SK-N-SH (cell line): ENCODE results near the gene EDIL3.

ENCODE experiments used
- GABPA ChIP-seq: IDR thresholded peaks from 2 replicates; pipeline ENCODE4 v1.4.0; 2012; ENCODE audit warnings: low read depth, mild to moderate bottlenecking
- MXI1 ChIP-seq: IDR thresholded peaks from 2 replicates; pipeline ENCODE4 v1.6.1; 2012; ENCODE audit warnings: mild to moderate bottlenecking, low read depth, low read length, improper control_type of control experiment
- POLR2AphosphoS5 ChIP-seq: IDR thresholded peaks from 2 replicates; pipeline ENCODE4 v1.6.1; 2012; ENCODE audit warnings: low read depth, low read length
- RAD21 ChIP-seq: IDR thresholded peaks from 2 replicates; pipeline ENCODE4 v1.6.1; 2012; ENCODE audit warnings: mild to moderate bottlenecking, low read length
- RFX5 ChIP-seq: IDR thresholded peaks from 2 replicates; pipeline ENCODE4 v1.6.1; 2012; ENCODE audit warnings: mild to moderate bottlenecking, improper control_type of control experiment, low read length
- TAF1 ChIP-seq: IDR thresholded peaks from 2 replicates; pipeline ENCODE4 v1.6.1; 2012; ENCODE audit warnings: low read depth, mild to moderate bottlenecking, low read length, moderate library complexity, borderline replicate concordance
- TF ChIP-seq, protein P1 (sequence below): IDR thresholded peaks from 2 replicates; pipeline ENCODE4 v1.6.1; 2012; ENCODE audit warnings: mild to moderate bottlenecking, low read depth, low read length, moderate library complexity

DNA sequence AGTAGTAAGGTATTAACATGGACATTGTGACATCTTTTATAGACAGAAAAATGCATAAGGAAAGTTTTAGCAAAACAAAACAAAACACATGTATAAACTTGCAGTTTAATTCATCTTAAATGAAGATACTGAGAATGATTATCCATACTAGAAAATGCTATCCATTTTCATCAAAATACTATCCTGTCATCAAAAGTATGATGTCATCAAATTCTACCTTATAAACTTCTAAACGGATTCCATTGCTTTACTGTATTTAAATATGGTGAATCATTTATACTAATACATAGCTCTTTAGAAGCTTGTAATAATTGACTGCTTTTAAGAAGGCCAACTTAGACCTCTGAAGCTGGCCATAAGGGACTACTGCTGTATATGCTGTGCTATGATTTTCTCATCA, 221.0 kb downstream of the EDIL3 start:
- TF ChIP-seq, protein P1, sequence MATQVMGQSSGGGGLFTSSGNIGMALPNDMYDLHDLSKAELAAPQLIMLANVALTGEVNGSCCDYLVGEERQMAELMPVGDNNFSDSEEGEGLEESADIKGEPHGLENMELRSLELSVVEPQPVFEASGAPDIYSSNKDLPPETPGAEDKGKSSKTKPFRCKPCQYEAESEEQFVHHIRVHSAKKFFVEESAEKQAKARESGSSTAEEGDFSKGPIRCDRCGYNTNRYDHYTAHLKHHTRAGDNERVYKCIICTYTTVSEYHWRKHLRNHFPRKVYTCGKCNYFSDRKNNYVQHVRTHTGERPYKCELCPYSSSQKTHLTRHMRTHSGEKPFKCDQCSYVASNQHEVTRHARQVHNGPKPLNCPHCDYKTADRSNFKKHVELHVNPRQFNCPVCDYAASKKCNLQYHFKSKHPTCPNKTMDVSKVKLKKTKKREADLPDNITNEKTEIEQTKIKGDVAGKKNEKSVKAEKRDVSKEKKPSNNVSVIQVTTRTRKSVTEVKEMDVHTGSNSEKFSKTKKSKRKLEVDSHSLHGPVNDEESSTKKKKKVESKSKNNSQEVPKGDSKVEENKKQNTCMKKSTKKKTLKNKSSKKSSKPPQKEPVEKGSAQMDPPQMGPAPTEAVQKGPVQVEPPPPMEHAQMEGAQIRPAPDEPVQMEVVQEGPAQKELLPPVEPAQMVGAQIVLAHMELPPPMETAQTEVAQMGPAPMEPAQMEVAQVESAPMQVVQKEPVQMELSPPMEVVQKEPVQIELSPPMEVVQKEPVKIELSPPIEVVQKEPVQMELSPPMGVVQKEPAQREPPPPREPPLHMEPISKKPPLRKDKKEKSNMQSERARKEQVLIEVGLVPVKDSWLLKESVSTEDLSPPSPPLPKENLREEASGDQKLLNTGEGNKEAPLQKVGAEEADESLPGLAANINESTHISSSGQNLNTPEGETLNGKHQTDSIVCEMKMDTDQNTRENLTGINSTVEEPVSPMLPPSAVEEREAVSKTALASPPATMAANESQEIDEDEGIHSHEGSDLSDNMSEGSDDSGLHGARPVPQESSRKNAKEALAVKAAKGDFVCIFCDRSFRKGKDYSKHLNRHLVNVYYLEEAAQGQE: no peak
- TF ChIP-seq TAF1 (no peak), POLR2AphosphoS5 (no peak), RAD21 (no peak), GABPA (no peak), RFX5 (no peak), MXI1 (no peak)
